Measurements from ENCODE around the gene LDLRAD4.

DNA sequence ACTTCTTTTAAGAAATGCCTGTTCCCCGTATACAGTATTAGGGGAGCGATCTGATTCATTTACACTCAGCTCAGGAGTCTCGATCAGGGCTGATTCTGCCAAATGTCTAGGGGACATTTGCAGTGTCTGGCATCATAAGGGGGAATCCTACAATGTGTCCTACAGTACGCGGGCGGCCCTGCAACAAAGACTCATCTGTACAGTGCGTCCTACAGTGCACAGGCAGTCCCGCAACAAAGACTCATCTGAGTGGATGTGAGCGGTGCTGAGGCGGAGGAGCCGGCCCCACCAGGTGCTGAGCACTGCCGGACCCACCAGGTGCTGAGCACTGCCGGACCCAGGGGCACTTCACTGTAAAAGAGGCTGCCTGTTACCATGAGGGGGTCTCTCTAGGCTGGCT is 405.3 kb downstream of the LDLRAD4 start:
- no peak for TF ChIP-seq GATA2 (IDR thresholded peaks at IDR 0.05; ENCODE audit: low read depth, low read length)
- TF ChIP-seq GATA3 (IDR thresholded peaks at IDR 0.05; ENCODE audit: low read depth, low read length): no peak
